ENCODE results near the gene AGAP1. TPM values are rescaled to one million over a fixed set of nuclear protein-coding genes. Genes with fewer than 3 reads are reported as not detected.
A peak's percentile ranks its signal among the peaks of the same experiment; 100 is the strongest.

Gene AGAP1
- total and polyA plus RNA-seq, 10 donors: 1.1 to 26.6 (median 11.3) TPM

DNA sequence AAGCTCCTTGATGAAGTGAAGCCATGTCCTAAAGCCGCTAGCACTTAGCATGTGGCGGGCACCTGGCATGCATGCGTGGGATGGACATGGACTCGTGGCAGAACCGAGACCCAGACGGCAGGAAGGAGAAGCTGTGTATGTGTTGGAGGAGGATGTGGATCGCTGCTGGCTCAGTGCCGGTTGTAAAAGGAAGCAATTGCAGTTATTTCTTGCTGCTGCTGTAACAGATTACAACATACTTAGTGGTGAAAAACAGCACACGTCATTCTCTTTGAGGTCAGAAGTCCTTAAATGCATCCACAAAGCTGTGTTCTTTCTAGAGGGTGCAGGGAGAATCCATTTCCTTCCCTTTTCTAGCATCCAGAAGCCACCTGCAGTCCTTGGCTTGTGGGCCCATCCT, 74.6 kb downstream of the AGAP1 start:
- Histone ChIP-seq H3K4me1 (peaks cover 0 to 27% (median 10%) of the 10 kb centered on the region in 6 donors), H3K36me3 (no peaks in the 10 kb centered on the region), H3K9me3 (peaks cover 0 to 15% (median 8%) of the 10 kb centered on the region in 8 donors), H3K27ac (no peak overlapping the region), H3K4me3 (no peak overlapping the region), H3K27me3 (replicated peaks in 1 of 7) (peaks cover 0 to 38% (median 0%) of the 10 kb centered on the region in 7 donors)
- intact Hi-C loops (cut with DNase I; ENCODE audit: low total_unique reads): no loop called here
- 50 to 63% (median 53%) methylated on average over 9 of the region's 9 CpGs for WGBS, 5 donors
- TF ChIP-seq, protein P1, sequence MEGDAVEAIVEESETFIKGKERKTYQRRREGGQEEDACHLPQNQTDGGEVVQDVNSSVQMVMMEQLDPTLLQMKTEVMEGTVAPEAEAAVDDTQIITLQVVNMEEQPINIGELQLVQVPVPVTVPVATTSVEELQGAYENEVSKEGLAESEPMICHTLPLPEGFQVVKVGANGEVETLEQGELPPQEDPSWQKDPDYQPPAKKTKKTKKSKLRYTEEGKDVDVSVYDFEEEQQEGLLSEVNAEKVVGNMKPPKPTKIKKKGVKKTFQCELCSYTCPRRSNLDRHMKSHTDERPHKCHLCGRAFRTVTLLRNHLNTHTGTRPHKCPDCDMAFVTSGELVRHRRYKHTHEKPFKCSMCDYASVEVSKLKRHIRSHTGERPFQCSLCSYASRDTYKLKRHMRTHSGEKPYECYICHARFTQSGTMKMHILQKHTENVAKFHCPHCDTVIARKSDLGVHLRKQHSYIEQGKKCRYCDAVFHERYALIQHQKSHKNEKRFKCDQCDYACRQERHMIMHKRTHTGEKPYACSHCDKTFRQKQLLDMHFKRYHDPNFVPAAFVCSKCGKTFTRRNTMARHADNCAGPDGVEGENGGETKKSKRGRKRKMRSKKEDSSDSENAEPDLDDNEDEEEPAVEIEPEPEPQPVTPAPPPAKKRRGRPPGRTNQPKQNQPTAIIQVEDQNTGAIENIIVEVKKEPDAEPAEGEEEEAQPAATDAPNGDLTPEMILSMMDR (IDR thresholded peaks at IDR 0.05 in 8 of 11, conservative IDR thresholded peaks at IDR 0.05 in 3 of 11): no peak
- no peak for TF ChIP-seq POLR2AphosphoS5 (IDR thresholded peaks at IDR 0.05)
- no peak for TF ChIP-seq POLR2A (IDR thresholded peaks at IDR 0.05)
- DNase-seq: no peak

DNA sequence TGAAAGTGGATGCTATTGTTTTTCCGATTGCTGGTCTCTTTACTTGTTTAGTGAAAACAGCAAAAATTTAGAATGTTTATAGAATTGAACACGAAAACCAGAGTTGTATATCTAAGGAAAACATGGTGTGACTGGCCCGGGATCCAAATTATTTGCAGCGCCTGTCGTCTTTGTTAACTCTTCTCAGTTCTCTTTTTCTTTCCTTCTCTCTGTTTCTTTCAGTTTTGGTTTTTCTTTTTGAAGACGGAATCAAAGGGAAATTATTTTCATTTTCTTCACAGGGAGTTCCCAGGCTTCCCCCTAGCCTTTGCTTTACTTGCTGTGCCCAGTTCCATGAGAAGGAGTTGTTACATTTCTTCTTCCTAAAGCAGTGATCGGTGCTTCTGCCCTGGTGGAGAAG, 76.0 kb downstream of the AGAP1 start:
- WGBS, 5 donors: 64 to 72% (median 67%) methylated on average over 7 of the region's 7 CpGs
- peaks cover 0 to 15% (median 8%) of the 10 kb centered on the region in 8 donors for H3K9me3 ChIP-seq
- peaks cover 0 to 25% (median 12%) of the 10 kb centered on the region in 6 donors for H3K4me1 ChIP-seq
- intact Hi-C loops (cut with DNase I; ENCODE audit: low total_unique reads): no loop called here
- no peak overlapping the region for H3K4me3 ChIP-seq
- peaks cover 0 to 29% (median 0%) of the 10 kb centered on the region in 7 donors for H3K27me3 ChIP-seq (replicated peaks in 1 of 7)
- TF ChIP-seq, protein P1 (IDR thresholded peaks at IDR 0.05 in 8 of 11, conservative IDR thresholded peaks at IDR 0.05 in 3 of 11): no peak
- TF ChIP-seq POLR2A (IDR thresholded peaks at IDR 0.05) (no peak), POLR2AphosphoS5 (IDR thresholded peaks at IDR 0.05) (no peak)
- H3K27ac ChIP-seq: peak overlapping the region in 3 of 8 donors; percentile 22 to 49 (median 31)
- no peaks in the 10 kb centered on the region for H3K36me3 ChIP-seq
- DNase-seq: no peak

DNA sequence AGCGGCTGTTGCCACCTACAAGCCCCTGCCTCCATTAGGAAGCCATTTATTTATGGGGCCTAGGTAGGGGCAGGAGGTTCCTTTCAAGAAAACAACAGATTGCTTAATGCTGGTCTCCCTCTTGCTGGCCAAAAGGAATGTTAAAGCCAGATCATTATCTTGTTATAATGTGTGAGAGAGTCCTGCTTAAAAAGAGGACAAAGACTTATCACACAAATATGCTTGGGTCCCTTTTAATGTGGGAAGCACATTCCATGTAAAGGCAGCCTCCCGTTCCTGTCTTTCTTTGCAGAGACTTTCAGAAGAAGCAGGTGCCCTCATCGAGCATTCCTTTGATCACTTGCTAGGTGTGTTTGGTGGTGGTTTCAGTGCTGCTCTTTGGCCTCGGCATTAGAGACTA, 76.4 kb downstream of the AGAP1 start:
- DNase-seq: no peak
- peaks cover 0 to 26% (median 0%) of the 10 kb centered on the region in 7 donors for H3K27me3 ChIP-seq (replicated peaks in 1 of 7)
- peaks cover 0 to 25% (median 12%) of the 10 kb centered on the region in 6 donors for H3K4me1 ChIP-seq
- 54 to 76% (median 61%) methylated on average over 4 of the region's 4 CpGs for WGBS, 5 donors
- intact Hi-C loops (cut with DNase I; ENCODE audit: low total_unique reads): no loop called here
- H3K27ac ChIP-seq: peak overlapping the region in 3 of 8 donors; percentile 22 to 49 (median 31)
- no peak overlapping the region for H3K4me3 ChIP-seq
- TF ChIP-seq POLR2AphosphoS5 (IDR thresholded peaks at IDR 0.05) (no peak), POLR2A (IDR thresholded peaks at IDR 0.05) (no peak)
- TF ChIP-seq, protein P1 (IDR thresholded peaks at IDR 0.05 in 8 of 11, conservative IDR thresholded peaks at IDR 0.05 in 3 of 11): no peak
- H3K36me3 ChIP-seq: no peaks in the 10 kb centered on the region
- peaks cover 0 to 15% (median 8%) of the 10 kb centered on the region in 8 donors for H3K9me3 ChIP-seq

DNA sequence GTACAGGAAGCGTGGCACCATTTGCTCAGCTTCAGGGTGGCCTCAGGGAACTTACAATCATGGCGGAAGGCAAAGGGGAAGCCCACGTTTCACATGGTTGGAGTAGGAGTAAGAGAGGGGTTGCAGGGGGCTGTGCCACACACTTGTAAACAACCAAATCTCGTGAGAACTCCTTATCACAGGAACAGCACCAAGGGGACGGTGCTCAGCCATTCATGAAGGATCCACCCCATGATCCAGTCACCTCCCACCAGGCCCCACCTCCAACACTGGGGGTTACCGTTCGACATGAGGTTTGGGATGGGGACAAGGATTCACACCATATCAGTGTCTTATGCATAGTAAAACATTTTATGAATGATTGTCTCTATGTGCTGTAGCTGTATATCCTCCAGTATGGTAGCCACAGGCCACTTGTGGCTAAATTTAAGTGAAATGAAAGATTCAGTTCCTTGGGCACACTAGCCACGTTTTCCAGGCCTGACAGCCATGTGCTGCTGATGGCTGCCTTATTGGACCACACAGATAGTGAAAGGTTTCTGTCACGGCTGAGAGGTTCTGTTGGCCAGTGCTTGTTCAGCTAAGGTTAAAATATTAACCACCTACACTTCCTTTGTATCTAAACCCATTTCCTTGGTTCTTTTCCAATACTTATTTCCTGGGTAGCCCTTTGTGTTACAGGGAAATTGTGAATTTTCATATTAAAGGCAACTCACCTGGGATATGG, 77.3 kb downstream of the AGAP1 start:
- TF ChIP-seq POLR2A (IDR thresholded peaks at IDR 0.05): no peak
- TF ChIP-seq, protein P1 (IDR thresholded peaks at IDR 0.05 in 8 of 11, conservative IDR thresholded peaks at IDR 0.05 in 3 of 11): no peak
- no peak for TF ChIP-seq POLR2AphosphoS5 (IDR thresholded peaks at IDR 0.05)
- Histone ChIP-seq H3K4me3 (no peak overlapping the region), H3K27me3 (replicated peaks in 1 of 7) (peaks cover 0 to 23% (median 0%) of the 10 kb centered on the region in 7 donors), H3K9me3 (peaks cover 0 to 15% (median 8%) of the 10 kb centered on the region in 8 donors), H3K27ac (no peak overlapping the region), H3K4me1 (peaks cover 0 to 24% (median 12%) of the 10 kb centered on the region in 6 donors), H3K36me3 (no peaks in the 10 kb centered on the region)
- WGBS, 5 donors: 79 to 86% (median 85%) methylated on average over 9 of the region's 9 CpGs
- DNase-seq: no peak
- intact Hi-C loops (cut with DNase I; ENCODE audit: low total_unique reads): no loop called here

Measured in spleen (tissue), 11 donors.